Measurements from ENCODE around the gene ADTRP.

The ADTRP gene

GRCh38 chr6:11744101-11744500, 34.5 kb downstream of the ADTRP start:
- Histone ChIP-seq H3K9me3 (ENCODE audit: control insufficient read depth, low read length) (no peaks in the 10 kb centered on the region), H3K27me3 (ENCODE audit: control insufficient read depth, insufficient read depth, low read length) (no peaks in the 10 kb centered on the region), H3K4me1 (ENCODE audit: control insufficient read depth, insufficient read depth, low read length) (peaks cover 7% of the 10 kb centered on the region), H3K36me3 (ENCODE audit: control insufficient read depth, insufficient read depth, low read length) (no peaks in the 10 kb centered on the region), H3K9ac (ENCODE audit: low read length) (no peak overlapping the region), H3K4me3 (ENCODE audit: low read length) (no peak overlapping the region)

DNA sequence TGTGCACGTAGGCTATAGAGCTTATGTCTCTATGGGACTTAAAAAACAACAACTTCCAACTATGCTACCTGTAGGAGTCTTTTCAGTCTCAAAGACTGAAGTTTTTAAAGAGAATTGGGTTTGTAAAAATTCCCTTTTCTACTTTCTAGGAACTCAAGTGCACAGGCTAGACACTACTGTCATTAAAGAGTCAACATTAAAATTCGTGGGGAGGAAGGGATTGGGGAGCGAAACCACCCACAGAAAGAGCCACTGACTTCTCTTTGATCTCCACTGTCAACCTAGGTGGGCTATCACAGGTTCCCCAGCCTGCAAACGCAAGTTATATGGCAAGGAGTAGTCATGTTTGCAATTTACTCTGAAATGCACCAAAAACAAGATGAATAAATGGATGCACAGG, 37.7 kb downstream of the ADTRP start:
- Histone ChIP-seq H3K9me3 (ENCODE audit: control insufficient read depth, low read length) (no peaks in the 10 kb centered on the region), H3K9ac (ENCODE audit: low read length) (no peak overlapping the region), H3K27me3 (ENCODE audit: control insufficient read depth, insufficient read depth, low read length) (no peaks in the 10 kb centered on the region), H3K4me1 (ENCODE audit: control insufficient read depth, insufficient read depth, low read length) (peaks cover 7% of the 10 kb centered on the region), H3K36me3 (ENCODE audit: control insufficient read depth, insufficient read depth, low read length) (no peaks in the 10 kb centered on the region), H3K4me3 (ENCODE audit: low read length) (no peak overlapping the region)

DNA sequence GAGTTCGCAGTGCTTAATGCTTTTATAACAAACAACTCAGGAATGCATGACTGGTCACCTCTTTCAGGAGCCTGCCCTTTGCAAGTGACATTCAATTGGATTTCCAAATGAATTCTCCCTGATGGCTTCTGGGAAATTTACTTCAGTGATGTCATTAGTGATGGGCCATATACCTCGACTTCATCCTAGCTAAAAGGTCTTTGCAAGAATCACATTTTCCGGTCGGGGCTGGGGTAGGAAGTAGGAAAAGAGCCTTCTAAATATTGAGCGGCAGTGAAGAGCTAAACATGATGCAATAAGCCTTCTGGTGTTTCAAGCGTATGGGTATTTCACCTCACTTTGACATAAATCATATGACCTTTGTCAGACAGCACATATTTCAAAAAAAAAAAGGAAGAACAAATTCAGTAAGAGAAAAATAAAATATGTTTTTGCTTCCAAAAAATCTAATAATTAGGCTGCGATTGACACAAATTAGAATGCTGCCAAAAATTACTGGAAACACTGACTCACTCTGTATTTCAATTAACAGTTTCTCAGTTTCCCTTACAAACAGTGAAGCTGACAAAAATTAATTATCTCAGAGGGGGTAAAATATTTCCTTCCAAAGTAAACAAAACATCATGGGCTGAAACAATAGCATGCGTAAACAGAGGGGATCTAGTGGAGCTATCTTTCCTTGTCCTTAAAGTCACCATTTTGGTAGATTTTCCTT, 39.8 kb downstream of the ADTRP start:
- Histone ChIP-seq H3K27me3 (ENCODE audit: control insufficient read depth, insufficient read depth, low read length) (no peaks in the 10 kb centered on the region), H3K9me3 (ENCODE audit: control insufficient read depth, low read length) (no peaks in the 10 kb centered on the region), H3K36me3 (ENCODE audit: control insufficient read depth, insufficient read depth, low read length) (no peaks in the 10 kb centered on the region), H3K4me3 (ENCODE audit: low read length) (no peak overlapping the region), H3K9ac (ENCODE audit: low read length) (no peak overlapping the region), H3K4me1 (ENCODE audit: control insufficient read depth, insufficient read depth, low read length) (peaks cover 11% of the 10 kb centered on the region)

DNA sequence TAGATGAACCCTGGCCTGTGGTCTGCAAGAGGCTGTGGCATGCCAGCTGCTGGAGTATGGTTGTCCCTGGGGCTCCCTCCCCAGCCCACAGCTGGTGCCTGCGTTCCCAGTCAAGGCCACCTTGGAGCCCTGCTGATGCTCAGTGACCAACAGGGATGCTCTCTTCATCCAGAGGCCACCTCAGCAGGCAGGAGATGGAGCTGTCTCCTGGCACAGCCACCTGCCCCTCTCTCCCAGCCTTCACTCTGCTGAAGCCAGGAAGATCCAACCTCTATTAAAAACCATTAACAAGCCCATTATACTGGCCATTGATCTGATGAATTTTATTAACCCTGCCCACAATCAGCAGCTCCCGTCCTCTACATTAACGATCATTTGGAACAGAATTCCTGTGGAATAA, 40.4 kb downstream of the ADTRP start:
- no peaks in the 10 kb centered on the region for H3K27me3 ChIP-seq (ENCODE audit: control insufficient read depth, insufficient read depth, low read length)
- H3K9ac ChIP-seq (ENCODE audit: low read length): no peak overlapping the region

GRCh38 chr6:11736601-11737000, 42.0 kb downstream of the ADTRP start:
- Histone ChIP-seq H3K4me3 (ENCODE audit: low read length) (no peak overlapping the region), H3K36me3 (ENCODE audit: control insufficient read depth, insufficient read depth, low read length) (no peaks in the 10 kb centered on the region), H3K27me3 (ENCODE audit: control insufficient read depth, insufficient read depth, low read length) (no peaks in the 10 kb centered on the region), H3K9me3 (ENCODE audit: control insufficient read depth, low read length) (no peaks in the 10 kb centered on the region), H3K9ac (ENCODE audit: low read length) (no peak overlapping the region), H3K4me1 (ENCODE audit: control insufficient read depth, insufficient read depth, low read length) (peaks cover 5% of the 10 kb centered on the region)

More for the DNA sequence above, 40.4 kb downstream of the ADTRP start:
- H3K9me3 ChIP-seq (ENCODE audit: control insufficient read depth, low read length): no peaks in the 10 kb centered on the region
- H3K4me1 ChIP-seq (ENCODE audit: control insufficient read depth, insufficient read depth, low read length): peaks cover 11% of the 10 kb centered on the region
- no peaks in the 10 kb centered on the region for H3K36me3 ChIP-seq (ENCODE audit: control insufficient read depth, insufficient read depth, low read length)
- no peak overlapping the region for H3K4me3 ChIP-seq (ENCODE audit: low read length)

DNA sequence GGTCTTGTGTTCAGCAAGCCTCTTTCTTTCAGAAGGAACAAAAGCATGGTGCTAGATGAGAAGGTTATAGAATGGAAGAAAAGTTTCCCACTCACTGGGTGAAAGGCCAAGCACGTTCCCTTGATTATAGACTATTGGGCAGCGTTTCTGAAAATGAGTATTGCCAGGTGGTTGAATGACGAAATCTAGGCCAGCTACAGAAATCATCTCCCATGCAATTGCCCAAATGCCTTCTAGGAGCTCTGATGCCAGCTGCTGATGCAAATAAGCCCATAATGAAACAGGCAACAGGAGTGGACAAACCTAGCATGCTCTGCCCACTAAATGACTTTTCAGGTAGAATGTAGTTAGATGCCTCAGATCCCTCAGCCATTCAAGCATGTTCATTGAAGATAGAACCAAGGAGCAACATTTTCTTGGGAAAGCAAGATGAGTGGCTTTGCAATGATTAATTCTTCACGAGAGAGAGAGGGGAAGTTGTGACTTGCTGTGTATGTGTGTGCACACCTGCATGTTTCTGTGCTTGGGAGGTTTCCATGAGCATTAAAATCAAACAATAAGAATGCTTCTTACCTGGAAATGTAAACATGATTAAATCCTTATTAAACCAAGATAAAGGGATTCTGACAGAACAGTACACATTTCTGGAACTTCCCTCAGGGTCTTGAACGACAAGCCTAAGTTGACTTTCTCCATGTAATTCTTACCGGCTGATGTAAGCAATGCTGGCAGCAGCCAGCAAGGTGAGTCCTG, 43.6 kb downstream of the ADTRP start:
- H3K36me3 ChIP-seq (ENCODE audit: control insufficient read depth, insufficient read depth, low read length): no peaks in the 10 kb centered on the region
- H3K4me3 ChIP-seq (ENCODE audit: low read length): no peak overlapping the region
- H3K4me1 ChIP-seq (ENCODE audit: control insufficient read depth, insufficient read depth, low read length): peaks cover 10% of the 10 kb centered on the region
- no peaks in the 10 kb centered on the region for H3K27me3 ChIP-seq (ENCODE audit: control insufficient read depth, insufficient read depth, low read length)
- H3K9ac ChIP-seq (ENCODE audit: low read length): no peak overlapping the region
- H3K9me3 ChIP-seq (ENCODE audit: control insufficient read depth, low read length): no peaks in the 10 kb centered on the region

DNA sequence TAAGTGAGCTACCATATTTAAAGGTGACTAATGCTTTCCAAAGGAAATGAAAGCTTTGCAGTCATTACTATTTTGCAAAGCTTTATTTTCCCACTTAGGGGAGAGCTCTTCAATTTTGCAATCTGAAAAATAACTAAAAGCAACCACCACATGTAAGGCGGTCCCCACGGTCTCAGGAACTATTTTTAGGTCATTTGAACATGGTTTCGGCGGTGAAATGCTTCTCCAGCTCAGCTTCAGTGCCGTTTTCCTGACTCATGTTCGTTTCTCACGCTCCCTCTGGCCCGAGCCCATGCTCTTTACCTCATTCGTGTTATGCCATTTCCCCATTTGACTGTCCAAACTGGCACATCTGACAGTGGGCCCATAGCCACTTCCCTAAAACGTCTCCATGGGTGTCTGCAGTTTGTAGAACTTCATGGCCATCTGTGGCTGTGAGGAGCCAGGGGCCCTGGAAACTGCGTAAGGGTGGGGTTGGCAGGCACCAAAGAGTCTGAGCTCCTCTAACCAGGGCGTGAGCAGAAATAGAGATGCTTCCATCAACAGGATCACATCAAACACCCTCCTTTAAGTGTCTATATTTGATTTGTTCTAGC, 46.5 kb downstream of the ADTRP start:
- peaks cover 15% of the 10 kb centered on the region for H3K4me1 ChIP-seq (ENCODE audit: control insufficient read depth, insufficient read depth, low read length)
- no peak overlapping the region for H3K4me3 ChIP-seq (ENCODE audit: low read length)
- no peaks in the 10 kb centered on the region for H3K27me3 ChIP-seq (ENCODE audit: control insufficient read depth, insufficient read depth, low read length)
- H3K9ac ChIP-seq (ENCODE audit: low read length): no peak overlapping the region
- H3K9me3 ChIP-seq (ENCODE audit: control insufficient read depth, low read length): no peaks in the 10 kb centered on the region
- H3K36me3 ChIP-seq (ENCODE audit: control insufficient read depth, insufficient read depth, low read length): no peaks in the 10 kb centered on the region

DNA sequence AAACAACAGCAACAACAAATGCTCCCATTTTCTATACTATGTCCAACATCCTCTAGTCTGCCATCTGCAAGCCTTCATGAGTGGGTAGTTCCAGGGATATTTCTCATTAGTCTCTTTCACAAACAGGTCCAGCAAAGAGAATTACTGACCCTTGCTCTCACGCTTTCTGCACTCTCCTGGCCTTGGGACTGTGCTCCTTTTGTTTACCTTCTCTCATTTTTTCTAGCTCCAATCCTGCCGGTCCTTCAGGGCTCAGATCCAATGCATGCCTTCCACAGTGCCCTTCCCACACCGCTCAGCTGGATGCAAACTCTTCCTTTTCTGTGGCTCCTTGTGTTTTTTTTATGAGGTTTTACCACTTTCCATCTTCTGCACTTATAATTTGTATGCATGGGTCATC, 47.2 kb downstream of the ADTRP start:
- H3K9me3 ChIP-seq (ENCODE audit: control insufficient read depth, low read length): no peaks in the 10 kb centered on the region
- no peaks in the 10 kb centered on the region for H3K36me3 ChIP-seq (ENCODE audit: control insufficient read depth, insufficient read depth, low read length)
- H3K4me3 ChIP-seq (ENCODE audit: low read length): no peak overlapping the region
- peaks cover 15% of the 10 kb centered on the region for H3K4me1 ChIP-seq (ENCODE audit: control insufficient read depth, insufficient read depth, low read length)
- no peak overlapping the region for H3K9ac ChIP-seq (ENCODE audit: low read length)
- H3K27me3 ChIP-seq (ENCODE audit: control insufficient read depth, insufficient read depth, low read length): no peaks in the 10 kb centered on the region

- Histone ChIP-seq H3K36me3 (ENCODE audit: control insufficient read depth, insufficient read depth, low read length) (no peaks in the 10 kb centered on the region), H3K27me3 (ENCODE audit: control insufficient read depth, insufficient read depth, low read length) (no peaks in the 10 kb centered on the region), H3K9ac (ENCODE audit: low read length) (no peak overlapping the region), H3K4me3 (ENCODE audit: low read length) (no peak overlapping the region), H3K9me3 (ENCODE audit: control insufficient read depth, low read length) (no peaks in the 10 kb centered on the region), H3K4me1 (ENCODE audit: control insufficient read depth, insufficient read depth, low read length) (peaks cover 14% of the 10 kb centered on the region)
Observed at GRCh38 chr6:11730641-11731040, 48.0 kb downstream of the ADTRP start.

DNA sequence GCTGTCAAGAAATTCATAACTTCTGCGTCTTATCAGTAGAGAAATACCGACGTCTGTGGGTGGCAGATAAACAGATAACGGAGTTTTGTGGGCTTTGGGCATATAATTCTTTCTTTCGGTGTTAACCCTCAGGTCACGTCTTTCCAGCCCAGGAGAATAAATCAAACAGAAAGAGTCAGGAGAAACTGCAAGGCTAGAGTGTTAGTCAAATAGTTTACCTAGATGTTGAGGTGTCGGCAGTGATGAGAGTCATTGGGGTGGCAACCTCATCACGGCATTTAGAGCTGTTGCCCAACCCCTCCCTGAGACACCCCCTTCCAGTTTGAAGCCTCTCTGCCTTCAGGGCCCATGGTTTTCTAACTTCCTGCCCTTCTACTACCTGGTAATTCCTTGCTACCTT, 49.5 kb downstream of the ADTRP start:
- Histone ChIP-seq H3K4me3 (ENCODE audit: low read length) (no peak overlapping the region), H3K9me3 (ENCODE audit: control insufficient read depth, low read length) (no peaks in the 10 kb centered on the region), H3K36me3 (ENCODE audit: control insufficient read depth, insufficient read depth, low read length) (no peaks in the 10 kb centered on the region), H3K9ac (ENCODE audit: low read length) (no peak overlapping the region), H3K27me3 (ENCODE audit: control insufficient read depth, insufficient read depth, low read length) (no peaks in the 10 kb centered on the region), H3K4me1 (ENCODE audit: control insufficient read depth, insufficient read depth, low read length) (peaks cover 11% of the 10 kb centered on the region)

- Histone ChIP-seq H3K36me3 (ENCODE audit: control insufficient read depth, insufficient read depth, low read length) (no peaks in the 10 kb centered on the region), H3K9ac (ENCODE audit: low read length) (no peak overlapping the region), H3K4me1 (ENCODE audit: control insufficient read depth, insufficient read depth, low read length) (peaks cover 11% of the 10 kb centered on the region), H3K4me3 (ENCODE audit: low read length) (no peak overlapping the region), H3K9me3 (ENCODE audit: control insufficient read depth, low read length) (no peaks in the 10 kb centered on the region), H3K27me3 (ENCODE audit: control insufficient read depth, insufficient read depth, low read length) (no peaks in the 10 kb centered on the region)
Observed at GRCh38 chr6:11727998-11728961, 50.3 kb downstream of the ADTRP start.

Measured in mucosa of stomach (tissue), 1 donor.